ENCODE data around the gene EPN3. TPM values are rescaled to one million over a fixed set of nuclear protein-coding genes. Genes with fewer than 3 reads are reported as not detected.

Gene EPN3
- polyA plus RNA-seq, 1 of the 3 experiments (the other 2 are of a cell fraction): 0.05 TPM

DNA sequence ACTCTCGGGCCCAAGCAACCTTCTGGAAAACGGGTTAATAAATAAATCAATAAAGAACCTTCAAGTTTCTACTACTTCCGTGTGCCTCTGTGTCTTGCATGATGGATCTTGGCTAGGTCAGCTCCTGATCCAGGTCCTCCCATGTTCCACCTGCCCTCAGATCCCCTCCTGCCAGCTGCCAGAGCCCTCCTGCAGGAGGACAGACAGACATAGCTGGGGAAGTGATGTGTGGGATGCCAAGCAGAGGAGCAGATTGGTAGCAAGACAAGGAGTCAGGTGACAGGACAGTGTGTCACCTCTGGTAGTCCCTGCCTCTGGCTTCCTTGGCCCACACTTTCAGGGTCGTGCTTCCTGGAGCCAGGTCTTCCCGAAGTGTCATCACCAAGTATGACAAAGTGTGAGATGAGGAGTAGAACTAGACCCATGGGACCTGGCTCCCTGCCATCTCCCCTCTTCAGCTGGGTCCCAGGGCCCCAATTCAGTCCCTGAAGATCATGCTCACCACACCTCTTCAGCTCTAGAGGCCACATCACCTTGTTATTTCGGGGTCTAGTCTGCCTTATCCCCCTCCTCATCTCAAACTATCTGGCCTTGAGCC is 1.0 kb upstream of the EPN3 start:
- TF ChIP-seq SMC3 (IDR thresholded peaks at IDR 0.05; ENCODE audit: low read depth, low read length): no peak
- no peak for TF ChIP-seq RAD21 (IDR thresholded peaks at IDR 0.05; ENCODE audit: low read length)
- TF ChIP-seq TAF1 (IDR thresholded peaks at IDR 0.05; ENCODE audit: borderline replicate concordance, low read depth, low read length): no peak
- no peak for TF ChIP-seq USF2 (IDR thresholded peaks at IDR 0.05; ENCODE audit: borderline replicate concordance, low read depth, low read length)
- TF ChIP-seq CHD2 (IDR thresholded peaks at IDR 0.05; ENCODE audit: low read length, partially characterized antibody): no peak
- TF ChIP-seq FOXJ3 (CRISPR knock-in tag; IDR thresholded peaks at IDR 0.05): no peak
- no peak for TF ChIP-seq FOSL2 (IDR thresholded peaks at IDR 0.05; ENCODE audit: borderline replicate concordance, low read depth)
- TF ChIP-seq FOXM1 (IDR thresholded peaks at IDR 0.05; ENCODE audit: low read depth): no peak
- H3K27me3 ChIP-seq (ENCODE audit: insufficient read depth): peaks cover 28% of the 10 kb centered on the region; the same call in 1 of the 2 replicates

DNA sequence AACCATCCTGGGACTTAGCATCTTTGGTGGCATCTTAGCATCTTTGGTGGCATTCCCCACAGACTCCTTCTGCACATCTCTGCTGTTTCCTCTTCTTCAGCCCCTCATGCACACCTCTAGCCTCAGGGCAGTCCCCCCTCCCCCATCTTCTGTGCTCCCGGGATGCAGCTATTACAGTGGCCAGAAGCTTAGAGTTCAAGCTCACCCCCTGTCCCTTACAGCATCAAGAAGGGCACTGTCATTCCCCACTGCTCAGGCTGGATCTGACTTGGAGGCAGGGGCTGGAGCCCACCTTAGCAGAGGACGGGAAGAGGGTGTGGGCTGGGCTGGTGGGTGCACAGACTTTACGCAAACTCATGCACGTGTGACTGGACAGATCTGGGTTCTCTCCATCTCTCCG is 650 bp downstream of the EPN3 start:
- peaks cover 28% of the 10 kb centered on the region; the same call in 1 of the 2 replicates for H3K27me3 ChIP-seq (ENCODE audit: insufficient read depth)
- no peak overlapping the region for H3K4me3 ChIP-seq (ENCODE audit: low read depth in 2 of 2, low read length in 1 of 2)
- H3K9me2 ChIP-seq: no peaks in the 10 kb centered on the region
- H3F3A ChIP-seq (replicated peaks; ENCODE audit: insufficient read depth): no peaks in the 10 kb centered on the region
- peak overlapping the region; percentile 54; the same call in 1 of the 2 replicates for H3K4me2 ChIP-seq
- CTCF ChIA-PET: interaction anchor here (0.6 to 5.5 kb wide), 19 partner anchors 9 to 310 kb away, joined by 3 to 27 read pairs (median 4); partner anchors contain the start of genes LRRC59 and SPATA20
- H3K4me1 ChIP-seq (ENCODE audit: control insufficient read depth in 1 of 2, insufficient read depth in 2 of 2, low read depth in 1 of 2, low read length in 1 of 2): peaks cover 7 to 30% of the 10 kb centered on the region in 2 experiments; a peak in 3 of 4 replicates
- TF ChIP-seq, protein P1, sequence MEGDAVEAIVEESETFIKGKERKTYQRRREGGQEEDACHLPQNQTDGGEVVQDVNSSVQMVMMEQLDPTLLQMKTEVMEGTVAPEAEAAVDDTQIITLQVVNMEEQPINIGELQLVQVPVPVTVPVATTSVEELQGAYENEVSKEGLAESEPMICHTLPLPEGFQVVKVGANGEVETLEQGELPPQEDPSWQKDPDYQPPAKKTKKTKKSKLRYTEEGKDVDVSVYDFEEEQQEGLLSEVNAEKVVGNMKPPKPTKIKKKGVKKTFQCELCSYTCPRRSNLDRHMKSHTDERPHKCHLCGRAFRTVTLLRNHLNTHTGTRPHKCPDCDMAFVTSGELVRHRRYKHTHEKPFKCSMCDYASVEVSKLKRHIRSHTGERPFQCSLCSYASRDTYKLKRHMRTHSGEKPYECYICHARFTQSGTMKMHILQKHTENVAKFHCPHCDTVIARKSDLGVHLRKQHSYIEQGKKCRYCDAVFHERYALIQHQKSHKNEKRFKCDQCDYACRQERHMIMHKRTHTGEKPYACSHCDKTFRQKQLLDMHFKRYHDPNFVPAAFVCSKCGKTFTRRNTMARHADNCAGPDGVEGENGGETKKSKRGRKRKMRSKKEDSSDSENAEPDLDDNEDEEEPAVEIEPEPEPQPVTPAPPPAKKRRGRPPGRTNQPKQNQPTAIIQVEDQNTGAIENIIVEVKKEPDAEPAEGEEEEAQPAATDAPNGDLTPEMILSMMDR (IDR thresholded peaks at IDR 0.05): no peak
- TF ChIP-seq MEF2A (IDR thresholded peaks at IDR 0.05; ENCODE audit: borderline replicate concordance, low read depth) (no peak), USF2 (IDR thresholded peaks at IDR 0.05; ENCODE audit: borderline replicate concordance, low read depth, low read length) (no peak), YY1 (IDR thresholded peaks at IDR 0.05; ENCODE audit: low read depth) (no peak), FOXJ3 (CRISPR knock-in tag; IDR thresholded peaks at IDR 0.05) (no peak), SMC3 (IDR thresholded peaks at IDR 0.05; ENCODE audit: low read depth, low read length) (no peak), FOSL2 (IDR thresholded peaks at IDR 0.05; ENCODE audit: borderline replicate concordance, low read depth) (no peak), REST (IDR thresholded peaks at IDR 0.05; ENCODE audit: low read depth, low read length) (no peak), NRF1 (IDR thresholded peaks at IDR 0.05; ENCODE audit: low read depth, low read length) (no peak), GABPA (IDR thresholded peaks at IDR 0.05; ENCODE audit: low read depth) (no peak)
- H2AFZ ChIP-seq (ENCODE audit: low read depth): no peak overlapping the region
- no peaks in the 10 kb centered on the region for H3K79me2 ChIP-seq (ENCODE audit: insufficient read depth)
- POLR2A ChIA-PET: interaction anchor here (0.7 to 2.3 kb wide), 2 partner anchors 9 to 90 kb away, joined by 5 to 14 read pairs; no protein-coding TSS in a partner anchor
- no peak overlapping the region for H3K27ac ChIP-seq (ENCODE audit: low read depth in 2 of 2, low read length in 1 of 2)
- H4K20me1 ChIP-seq (ENCODE audit: insufficient read depth): no peaks in the 10 kb centered on the region
- DNase-seq: peak; percentile 64
- H3K36me3 ChIP-seq (replicated peaks in 1 of 2; ENCODE audit: control insufficient read depth in 1 of 2, insufficient read depth in 2 of 2, low read length in 1 of 2): no peaks in the 10 kb centered on the region
- WGBS (ENCODE audit: low lambda C conversion rate): 66% methylated on average over 5 of the region's 5 CpGs
- H3K9ac ChIP-seq: no peak overlapping the region
- H3K9me3 ChIP-seq: no peaks in the 10 kb centered on the region

More for the DNA sequence above, 1.0 kb upstream of the EPN3 start:
- Histone ChIP-seq H3F3A (replicated peaks; ENCODE audit: insufficient read depth) (no peaks in the 10 kb centered on the region), H3K27ac (ENCODE audit: low read depth in 2 of 2, low read length in 1 of 2) (no peak overlapping the region), H3K9me3 (no peaks in the 10 kb centered on the region), H3K9me2 (no peaks in the 10 kb centered on the region), H4K20me1 (ENCODE audit: insufficient read depth) (no peaks in the 10 kb centered on the region), H3K36me3 (replicated peaks in 1 of 2; ENCODE audit: control insufficient read depth in 1 of 2, insufficient read depth in 2 of 2, low read length in 1 of 2) (no peaks in the 10 kb centered on the region), H3K79me2 (ENCODE audit: insufficient read depth) (no peaks in the 10 kb centered on the region), H3K4me2 (no peak overlapping the region), H3K4me3 (ENCODE audit: low read depth in 2 of 2, low read length in 1 of 2) (no peak overlapping the region), H3K9ac (no peak overlapping the region), H2AFZ (ENCODE audit: low read depth) (no peak overlapping the region), H3K4me1 (ENCODE audit: control insufficient read depth in 1 of 2, insufficient read depth in 2 of 2, low read depth in 1 of 2, low read length in 1 of 2) (peaks cover 7 to 30% of the 10 kb centered on the region in 2 experiments; a peak in 3 of 4 replicates)
- 83% methylated on average over 6 of the region's 6 CpGs for WGBS (ENCODE audit: low lambda C conversion rate)
- POLR2A ChIA-PET: interaction anchor here (0.5 kb wide), 1 partner anchor 400 kb away, joined by 3 read pairs; no protein-coding TSS in a partner anchor
- DNase-seq: no peak
- CTCF ChIA-PET: interaction anchor here (0.6 to 5.5 kb wide), 15 partner anchors 10 to 163 kb away, joined by 3 to 27 read pairs (median 5); partner anchors contain the start of gene SPATA20
